NCI-H128 (cell line): ENCODE results near the gene LAD1.

Experiments used
- DNase-seq: peaks from one replicate; lab custom pipeline; 2025; ENCODE audit not compliant: unreplicated experiment; lab: John Stamatoyannopoulos, UW

The LAD1 gene

GRCh38 chr1:201365251-201365650 lies 33.9 kb downstream of the LAD1 start:
- no peak for DNase-seq

DNA sequence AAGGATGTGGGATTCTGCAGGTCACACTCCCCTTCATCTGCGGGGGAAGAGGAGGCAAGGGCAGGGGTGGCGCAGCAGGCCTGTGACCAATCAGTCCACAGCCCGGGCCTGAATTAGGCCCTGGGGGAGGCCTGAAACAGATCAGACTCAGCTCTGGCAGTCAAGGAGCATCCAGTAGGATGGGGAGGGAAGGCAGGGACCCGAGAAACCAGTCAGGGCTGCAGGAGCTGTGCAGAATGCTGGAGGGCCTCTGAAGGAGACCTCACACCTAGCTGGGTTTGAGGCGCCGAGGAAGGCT lies 34.4 kb downstream of the LAD1 start:
- DNase-seq, result no peak

DNA sequence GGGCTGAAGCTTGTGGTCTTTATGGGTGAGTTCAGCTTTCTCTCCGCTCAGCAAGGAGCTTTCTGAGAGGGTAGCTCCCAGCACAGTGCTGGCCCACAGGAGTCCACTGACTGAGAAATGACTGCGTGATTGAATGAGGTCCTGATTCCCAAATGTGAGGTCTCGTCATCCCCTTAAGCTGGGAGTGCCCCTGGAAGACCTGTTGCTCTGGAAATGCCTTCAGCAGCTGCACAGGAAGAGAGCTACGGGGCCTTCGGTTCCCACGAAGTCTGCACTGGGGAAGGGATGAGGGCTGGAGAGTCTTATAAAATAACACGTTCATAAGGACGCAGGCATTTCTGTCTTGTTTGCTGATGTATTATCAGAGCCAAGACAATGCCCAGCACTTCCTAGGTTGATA lies 35.7 kb downstream of the LAD1 start:
- DNase-seq, result no peak

DNA sequence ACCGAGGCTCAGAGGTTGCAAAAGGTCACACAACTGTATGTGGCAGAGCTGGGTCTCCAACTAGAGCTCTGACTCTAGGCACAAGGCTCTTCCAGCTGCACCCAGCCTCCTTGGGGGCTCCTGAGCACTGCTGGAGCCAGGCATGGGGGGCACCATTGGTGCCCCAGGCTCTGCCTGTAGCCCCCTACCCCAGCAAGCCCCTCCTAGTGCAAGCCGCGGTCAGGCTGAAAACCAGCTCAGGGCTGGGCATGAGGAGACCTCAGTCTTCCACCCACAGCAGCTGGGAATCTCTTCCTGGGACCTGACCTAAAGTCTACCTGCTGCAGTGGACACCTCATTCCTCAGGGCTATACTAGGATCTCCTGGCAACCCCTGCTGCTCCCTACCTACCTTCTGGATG lies 36.2 kb downstream of the LAD1 start:
- DNase-seq, result no peak

DNA sequence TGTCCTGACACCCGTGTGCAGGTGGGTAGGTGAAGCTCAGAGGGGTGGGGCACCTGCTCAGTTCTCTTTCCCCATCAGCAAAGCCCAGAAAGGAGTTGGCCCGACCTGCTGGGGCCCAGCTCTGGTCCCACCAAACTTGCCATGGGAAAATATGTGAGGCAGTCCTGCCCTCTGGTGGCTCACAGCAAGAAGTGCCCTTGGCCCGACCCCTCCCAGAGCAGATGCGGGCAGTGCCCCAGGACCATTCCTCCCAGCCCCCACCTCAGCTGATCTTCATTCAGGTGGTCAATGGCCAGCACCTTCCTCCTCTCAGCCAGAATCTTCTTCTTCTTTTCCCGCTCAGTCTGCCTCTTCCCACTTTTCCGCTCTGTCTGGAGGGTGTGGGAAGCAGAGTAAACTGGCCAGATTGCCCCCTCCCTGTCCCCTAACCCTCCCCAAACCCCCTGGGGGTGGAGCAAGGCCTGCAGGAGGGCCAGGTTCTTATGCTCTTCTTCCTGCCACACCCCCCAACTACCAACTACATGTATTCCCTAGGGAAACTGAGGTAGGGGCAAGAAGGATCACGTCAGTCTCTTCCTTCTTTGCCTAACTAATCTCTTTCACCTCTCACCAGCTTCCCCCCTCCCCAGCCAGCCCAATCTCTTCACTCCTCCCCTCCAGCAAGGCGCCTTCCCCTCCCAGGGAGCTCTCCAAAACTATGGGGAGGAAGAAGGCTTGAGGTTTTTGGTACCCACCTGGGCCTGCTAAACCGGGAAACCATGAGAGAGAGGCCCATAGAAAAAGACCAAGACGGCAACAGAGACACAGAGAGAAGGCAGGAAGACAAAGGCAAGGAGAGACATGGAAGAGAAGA lies 37.2 kb downstream of the LAD1 start:
- no peak for DNase-seq

- DNase-seq, result no peak
These were observed 38.0 kb downstream of the LAD1 start for GRCh38 chr1:201360901-201361651.

- DNase-seq, result no peak
These were observed 38.6 kb downstream of the LAD1 start for GRCh38 chr1:201360486-201360885.

GRCh38 chr1:201359873-201360210 lies 39.3 kb downstream of the LAD1 start:
- no peak for DNase-seq

DNA sequence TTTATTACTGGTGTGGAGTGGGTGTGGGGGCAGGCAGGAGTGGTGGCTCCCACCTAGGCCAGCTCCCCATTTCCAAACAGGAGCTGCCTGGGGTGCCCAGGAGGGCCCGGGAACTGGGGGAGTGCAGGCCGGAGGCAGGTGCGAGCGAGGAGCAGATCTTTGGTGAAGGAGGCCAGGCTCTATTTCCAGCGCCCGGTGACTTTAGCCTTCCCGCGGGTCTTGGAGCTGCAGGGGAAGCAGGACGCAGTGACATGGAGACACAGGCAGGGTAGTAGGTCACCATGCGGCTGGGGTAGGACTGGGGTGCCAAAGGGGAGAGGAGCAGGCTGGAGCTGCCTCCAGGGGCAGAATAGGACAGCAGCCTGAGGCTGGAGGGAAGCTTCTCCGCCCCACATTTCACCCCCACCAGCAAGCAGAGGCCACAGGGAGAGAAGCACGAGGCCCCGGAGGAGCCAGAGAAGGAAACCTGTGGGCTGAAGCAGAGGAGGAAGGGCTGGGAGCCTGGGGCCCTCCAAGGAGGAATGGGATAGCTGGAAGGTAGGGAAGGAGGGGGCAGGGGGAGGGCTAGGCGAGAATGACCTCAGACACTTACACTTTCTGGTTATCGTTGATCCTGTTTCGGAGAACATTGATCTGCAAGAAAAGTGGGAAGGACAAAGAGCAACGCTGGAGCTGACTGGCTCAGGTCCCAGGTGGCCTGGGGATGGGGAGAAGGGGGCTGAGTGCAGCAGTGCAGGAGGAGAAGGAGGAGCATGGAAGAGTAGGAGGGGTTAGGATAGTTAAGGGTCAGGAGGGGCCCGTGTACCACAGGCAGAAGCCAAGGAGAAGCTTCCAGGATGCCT lies 39.9 kb downstream of the LAD1 start:
- no peak for DNase-seq

- no peak for DNase-seq
These were observed 40.5 kb downstream of the LAD1 start for GRCh38 chr1:201358596-201358995.

DNA sequence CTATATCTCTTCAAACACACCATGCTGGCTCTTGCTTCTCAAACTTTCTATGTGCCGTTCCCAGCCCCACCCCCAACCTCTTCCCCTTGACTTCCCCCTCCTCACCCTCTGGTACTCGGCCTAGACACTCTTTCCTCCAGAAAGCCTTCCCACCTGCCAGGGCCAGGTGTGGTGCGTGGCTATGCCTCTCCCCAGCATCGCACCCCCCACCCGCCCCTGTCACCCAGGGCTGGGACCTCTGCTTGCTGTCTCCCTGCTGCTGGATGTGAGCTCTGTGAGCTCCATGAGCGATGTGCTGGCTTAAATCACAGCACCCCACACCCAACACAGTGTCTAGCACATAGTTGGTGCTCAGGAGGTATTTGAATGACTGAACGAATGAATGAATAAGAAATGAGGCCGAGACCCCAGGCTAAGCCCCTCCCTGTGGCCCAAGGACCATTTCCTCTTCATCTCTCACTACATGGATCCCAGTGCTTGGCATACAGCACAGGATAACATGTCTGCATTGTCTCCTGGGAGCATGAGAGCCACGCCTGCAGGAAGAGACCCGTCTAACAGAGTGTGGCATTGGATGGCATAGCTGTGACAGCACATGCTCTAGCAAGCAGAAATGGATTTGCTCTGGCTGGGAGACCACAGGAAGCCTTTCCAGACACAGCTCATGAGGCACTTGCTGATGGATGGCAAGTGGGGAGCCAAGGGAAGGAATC lies 41.3 kb downstream of the LAD1 start:
- no peak for DNase-seq

- no peak for DNase-seq
These were observed 41.9 kb downstream of the LAD1 start for GRCh38 chr1:201357211-201357610.

GRCh38 chr1:201356701-201357100 lies 42.4 kb downstream of the LAD1 start:
- DNase-seq, result no peak

DNA sequence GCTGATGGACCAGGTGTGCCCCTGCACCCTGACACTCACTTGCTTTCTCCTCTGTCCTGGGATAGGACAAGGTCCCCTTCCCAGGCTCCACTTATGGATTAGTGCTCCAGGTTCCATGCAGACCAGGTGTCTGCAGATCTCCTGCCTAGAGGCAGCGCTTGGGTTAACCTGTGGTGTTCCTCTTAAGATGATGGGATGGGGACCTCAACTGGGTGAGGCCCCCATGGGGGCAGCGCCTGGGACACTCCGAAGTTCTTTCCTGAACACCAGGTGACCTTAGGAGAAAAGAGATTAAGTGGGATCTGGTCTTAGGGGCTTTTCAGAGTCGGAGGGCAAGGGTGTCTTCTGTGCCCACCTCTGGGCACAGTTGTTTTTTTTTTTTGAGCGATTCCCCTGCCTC lies 42.9 kb downstream of the LAD1 start:
- DNase-seq, result no peak

DNA sequence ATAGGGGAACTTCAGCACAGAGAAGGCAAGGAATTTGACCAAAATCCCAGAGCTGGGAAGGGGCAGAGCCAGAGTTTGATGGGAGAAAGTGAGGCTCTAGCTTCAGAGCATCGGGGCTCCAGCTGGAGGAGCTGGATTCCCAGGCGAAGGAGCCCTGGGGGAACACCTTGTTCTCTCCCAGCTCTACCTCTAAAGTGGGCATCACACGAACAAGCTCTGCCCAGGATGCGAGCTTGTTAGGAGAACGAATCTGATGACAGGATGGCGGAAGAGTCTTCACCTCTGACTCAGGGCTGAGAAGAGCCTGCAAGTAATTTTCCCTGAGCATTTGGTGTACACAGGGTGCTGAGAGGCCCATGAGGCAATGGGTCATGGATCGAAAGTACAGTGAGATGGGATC lies 43.7 kb downstream of the LAD1 start:
- DNase-seq, result no peak

DNA sequence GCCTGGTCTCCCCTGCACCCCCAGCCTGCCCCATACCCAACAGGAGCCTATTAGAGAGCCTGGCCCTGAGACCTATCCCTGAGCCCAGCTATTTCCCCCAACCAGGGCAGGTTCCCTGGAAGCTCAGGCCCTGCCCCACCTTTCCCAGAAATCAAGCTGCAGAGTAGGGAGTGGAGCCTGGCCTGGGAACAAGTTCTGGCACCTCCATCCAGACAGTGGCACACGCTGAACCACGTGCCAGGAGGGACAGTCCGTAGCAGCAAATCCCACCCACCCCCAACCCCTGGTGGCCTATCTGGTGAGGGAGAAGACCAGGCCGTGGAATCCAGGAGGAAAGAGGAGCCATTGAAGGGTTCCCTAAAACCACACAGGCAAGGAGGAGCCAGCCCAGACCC lies 44.2 kb downstream of the LAD1 start:
- DNase-seq, result no peak

DNA sequence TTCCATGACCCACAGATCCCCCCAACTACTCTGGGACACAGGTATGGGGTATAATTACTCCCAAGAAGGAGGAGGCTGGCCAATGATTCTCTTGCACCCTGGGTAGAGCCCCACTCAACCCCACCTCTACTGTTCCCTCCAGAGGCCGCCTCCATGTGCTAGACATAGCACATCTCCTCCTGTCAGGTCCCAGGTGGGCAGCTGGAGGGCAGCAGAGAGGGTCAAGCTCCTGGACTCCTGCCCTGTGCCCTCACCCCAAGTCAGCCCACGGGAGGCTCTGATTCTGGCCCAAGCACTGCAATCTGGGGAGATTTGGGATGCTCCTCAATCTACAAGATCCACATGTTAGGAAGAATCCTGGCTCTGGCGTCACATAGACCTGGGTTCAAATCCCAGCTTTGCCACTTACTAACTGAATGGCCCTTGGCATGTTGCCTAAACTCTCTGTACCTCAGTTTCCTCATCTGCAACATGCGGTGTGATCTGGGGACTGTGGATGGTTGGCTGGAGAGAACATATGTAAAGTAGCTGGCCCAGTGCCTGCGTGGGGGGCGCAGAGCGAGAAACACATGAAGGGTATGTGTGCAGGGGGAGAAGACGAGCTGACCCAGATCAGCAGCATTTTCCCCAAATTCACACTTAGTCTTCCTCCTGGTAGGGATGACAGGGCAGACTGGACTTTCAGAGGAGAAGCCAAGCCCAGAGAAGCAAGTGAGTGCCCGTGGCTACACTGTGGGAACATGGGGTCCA lies 44.8 kb downstream of the LAD1 start:
- DNase-seq, result no peak

- DNase-seq, result no peak
These were observed 45.8 kb downstream of the LAD1 start for GRCh38 chr1:201353186-201353940.

- DNase-seq, result no peak
These were observed 47.5 kb downstream of the LAD1 start for GRCh38 chr1:201351617-201352016.

- DNase-seq, result no peak
These were observed 48.2 kb downstream of the LAD1 start for GRCh38 chr1:201350884-201351283.
